ENCODE measurements around the gene GLYR1.
"Not testable (repeated sequence)": the region's sequence is repeated elsewhere in the genome, so short reads cannot be mapped to it uniquely, and the experiment has no call there.

GLYR1 gene

GRCh38 chr16:4846901-4847773, at the start of gene GLYR1, which contains the start of gene UBN1:
GLYR1 (minus strand) TSS chr16:4847288; CDS start chr16:4847265, 23 bp downstream.
UBN1 (plus strand) TSS chr16:4847481; CDS start chr16:4852918, 5,437 bp downstream.
- peak; percentile 99 for DNase-seq

GRCh38 chr16:4896761-4897160, 49.7 kb upstream of the GLYR1 start:
- DNase-seq: not testable (repeated sequence)

GRCh38 chr16:4895366-4895765, 48.3 kb upstream of the GLYR1 start:
- no peak for DNase-seq

- DNase-seq: no peak
These were observed 47.4 kb upstream of the GLYR1 start for GRCh38 chr16:4894276-4895150.

- DNase-seq: no peak
These were observed 46.2 kb upstream of the GLYR1 start for GRCh38 chr16:4893103-4893862.

GRCh38 chr16:4892361-4893102, 45.4 kb upstream of the GLYR1 start:
- DNase-seq: no peak

GRCh38 chr16:4891886-4892216, 44.8 kb upstream of the GLYR1 start:
- DNase-seq: no peak

GRCh38 chr16:4891097-4891885, 44.2 kb upstream of the GLYR1 start:
- no peak for DNase-seq

GRCh38 chr16:4890686-4891085, 43.6 kb upstream of the GLYR1 start:
- no peak for DNase-seq

- DNase-seq: no peak
These were observed 42.9 kb upstream of the GLYR1 start for GRCh38 chr16:4890026-4890425.

- no peak for DNase-seq
These were observed 41.5 kb upstream of the GLYR1 start for GRCh38 chr16:4888428-4889135.

GRCh38 chr16:4886151-4886550, 39.1 kb upstream of the GLYR1 start:
- DNase-seq: no peak

- DNase-seq: no peak
These were observed 38.1 kb upstream of the GLYR1 start for GRCh38 chr16:4884972-4885874.

- no peak for DNase-seq
These were observed 37.1 kb upstream of the GLYR1 start for GRCh38 chr16:4884209-4884608.

GRCh38 chr16:4883501-4883900, 36.4 kb upstream of the GLYR1 start:
- no peak for DNase-seq

GRCh38 chr16:4882633-4883285, 35.7 kb upstream of the GLYR1 start:
- DNase-seq: no peak

- DNase-seq: no peak
These were observed 35.0 kb upstream of the GLYR1 start for GRCh38 chr16:4882000-4882632.

GRCh38 chr16:4880006-4880580, 33.0 kb upstream of the GLYR1 start:
- no peak for DNase-seq

Data from CD4-positive, alpha-beta T cell treated with Interleukin-21 for 1 hour (primary cell).